NB4 (cell line): Measurements from ENCODE around the gene SHB.
"Not testable (repeated sequence)": the region's sequence is repeated elsewhere in the genome, so short reads cannot be mapped to it uniquely, and the experiment has no call there.

Experiments
- MYC ChIP-seq: IDR thresholded peaks from 2 replicates; pipeline ENCODE4 v1.6.1; 2011; ENCODE audit warnings: low read depth, low read length
- POLR2A ChIP-seq: IDR thresholded peaks from 2 replicates; pipeline ENCODE4 v1.6.1; 2011; ENCODE audit warnings: mild to moderate bottlenecking; ENCODE audit not compliant: insufficient read length; ENCODE audit errors: extremely low read depth
- TF ChIP-seq, protein P1 (sequence below): IDR thresholded peaks from one replicate; pipeline ENCODE4 v1.5.1; 2012; ENCODE audit warnings: low read depth, low read length

DNA sequence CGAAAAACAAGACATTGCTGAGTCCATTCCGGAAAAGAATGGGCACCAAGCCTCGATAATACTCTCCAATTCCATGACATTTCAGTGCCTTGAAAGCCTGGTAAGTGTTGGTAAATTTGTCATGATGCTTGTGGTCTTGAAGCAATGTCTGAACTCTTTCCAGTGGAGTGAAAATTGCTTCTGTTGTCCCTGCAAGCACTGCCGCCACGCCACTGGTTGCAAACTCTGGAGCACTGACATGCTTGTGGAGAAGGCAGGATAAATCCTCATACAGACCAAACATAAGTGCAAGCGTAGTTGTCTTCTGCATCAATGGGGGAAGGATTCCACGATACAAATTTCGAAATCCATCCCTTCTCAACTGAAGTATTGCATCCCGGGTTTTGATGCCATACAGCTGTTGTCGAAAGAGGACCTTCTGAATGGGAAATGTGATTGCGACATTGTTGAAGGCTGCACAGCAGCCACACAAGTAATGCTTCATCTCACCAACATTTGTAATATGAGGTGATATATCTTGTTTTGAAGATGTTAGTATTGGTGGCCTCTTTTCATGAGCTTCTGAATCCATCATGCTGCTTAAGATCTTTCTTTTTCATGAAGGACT, 180.9 kb downstream of the SHB start:
- TF ChIP-seq, protein P1, sequence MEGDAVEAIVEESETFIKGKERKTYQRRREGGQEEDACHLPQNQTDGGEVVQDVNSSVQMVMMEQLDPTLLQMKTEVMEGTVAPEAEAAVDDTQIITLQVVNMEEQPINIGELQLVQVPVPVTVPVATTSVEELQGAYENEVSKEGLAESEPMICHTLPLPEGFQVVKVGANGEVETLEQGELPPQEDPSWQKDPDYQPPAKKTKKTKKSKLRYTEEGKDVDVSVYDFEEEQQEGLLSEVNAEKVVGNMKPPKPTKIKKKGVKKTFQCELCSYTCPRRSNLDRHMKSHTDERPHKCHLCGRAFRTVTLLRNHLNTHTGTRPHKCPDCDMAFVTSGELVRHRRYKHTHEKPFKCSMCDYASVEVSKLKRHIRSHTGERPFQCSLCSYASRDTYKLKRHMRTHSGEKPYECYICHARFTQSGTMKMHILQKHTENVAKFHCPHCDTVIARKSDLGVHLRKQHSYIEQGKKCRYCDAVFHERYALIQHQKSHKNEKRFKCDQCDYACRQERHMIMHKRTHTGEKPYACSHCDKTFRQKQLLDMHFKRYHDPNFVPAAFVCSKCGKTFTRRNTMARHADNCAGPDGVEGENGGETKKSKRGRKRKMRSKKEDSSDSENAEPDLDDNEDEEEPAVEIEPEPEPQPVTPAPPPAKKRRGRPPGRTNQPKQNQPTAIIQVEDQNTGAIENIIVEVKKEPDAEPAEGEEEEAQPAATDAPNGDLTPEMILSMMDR, result not testable (repeated sequence)
- not testable (repeated sequence) for TF ChIP-seq POLR2A, MYC
